ENCODE measurements around the gene RPS16. TPM values are rescaled to one million over a fixed set of nuclear protein-coding genes. Genes with fewer than 3 reads are reported as not detected.

RPS16 gene
- total and polyA plus RNA-seq, 2 of the 13 experiments (the other 11 are each of a cell fraction or from before 2014, with no cell fraction given), result 488 to 2,583 TPM

DNA sequence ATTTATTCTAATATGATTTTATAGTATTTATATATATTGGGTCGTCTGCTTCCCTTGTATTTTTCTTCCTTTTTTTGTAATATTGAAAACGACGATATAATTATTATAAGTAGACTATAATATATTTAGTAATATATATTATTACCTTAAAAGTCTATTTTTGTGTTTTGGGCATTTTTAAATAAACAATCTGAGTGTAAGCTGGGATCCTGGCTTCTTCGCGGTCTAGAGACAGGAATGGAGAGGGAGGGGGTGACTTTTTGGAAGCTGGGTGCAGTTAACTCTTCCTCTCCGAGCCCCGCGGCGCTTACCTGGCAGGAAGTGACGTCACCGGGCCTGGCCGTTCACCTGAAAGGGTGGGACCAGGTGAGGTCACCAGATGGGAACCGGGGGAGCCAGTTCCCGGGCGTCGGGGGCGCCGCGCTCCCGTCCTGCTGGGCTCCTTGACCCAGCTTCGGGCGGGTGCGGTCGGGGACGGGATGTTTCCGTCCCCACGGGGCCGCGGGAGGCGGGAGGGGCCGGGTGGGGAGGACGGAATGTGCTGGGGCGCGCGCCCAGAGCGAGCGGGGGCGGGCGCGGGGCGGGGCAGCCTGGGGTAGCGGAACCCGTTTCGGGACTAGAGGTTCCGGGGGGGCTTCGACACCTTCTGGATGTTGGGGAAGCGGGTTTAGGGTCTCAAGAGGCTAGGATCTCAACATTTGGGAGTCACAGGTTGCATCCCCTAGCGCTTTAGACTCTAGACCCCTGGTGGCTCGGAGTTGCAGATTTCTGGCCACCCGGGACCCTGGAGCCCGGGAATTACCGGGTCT, 26.3 kb downstream of the RPS16 start (continued):
- no peak for TF ChIP-seq AHDC1 (CRISPR knock-in tag; IDR thresholded peaks at IDR 0.05; ENCODE audit: borderline replicate concordance)
- no peak for TF ChIP-seq ZNF18 (CRISPR knock-in tag; IDR thresholded peaks at IDR 0.05; ENCODE audit: insufficient replicate concordance)
- no peak for TF ChIP-seq ZNF629 (CRISPR knock-in tag; conservative IDR thresholded peaks at IDR 0.05)
- no peak for TF ChIP-seq HMG20A (CRISPR knock-in tag; IDR thresholded peaks at IDR 0.05; ENCODE audit: borderline replicate concordance)
- no peak for TF ChIP-seq ZNF207 (IDR thresholded peaks at IDR 0.05; ENCODE audit: borderline replicate concordance)
- TF ChIP-seq, protein P1, sequence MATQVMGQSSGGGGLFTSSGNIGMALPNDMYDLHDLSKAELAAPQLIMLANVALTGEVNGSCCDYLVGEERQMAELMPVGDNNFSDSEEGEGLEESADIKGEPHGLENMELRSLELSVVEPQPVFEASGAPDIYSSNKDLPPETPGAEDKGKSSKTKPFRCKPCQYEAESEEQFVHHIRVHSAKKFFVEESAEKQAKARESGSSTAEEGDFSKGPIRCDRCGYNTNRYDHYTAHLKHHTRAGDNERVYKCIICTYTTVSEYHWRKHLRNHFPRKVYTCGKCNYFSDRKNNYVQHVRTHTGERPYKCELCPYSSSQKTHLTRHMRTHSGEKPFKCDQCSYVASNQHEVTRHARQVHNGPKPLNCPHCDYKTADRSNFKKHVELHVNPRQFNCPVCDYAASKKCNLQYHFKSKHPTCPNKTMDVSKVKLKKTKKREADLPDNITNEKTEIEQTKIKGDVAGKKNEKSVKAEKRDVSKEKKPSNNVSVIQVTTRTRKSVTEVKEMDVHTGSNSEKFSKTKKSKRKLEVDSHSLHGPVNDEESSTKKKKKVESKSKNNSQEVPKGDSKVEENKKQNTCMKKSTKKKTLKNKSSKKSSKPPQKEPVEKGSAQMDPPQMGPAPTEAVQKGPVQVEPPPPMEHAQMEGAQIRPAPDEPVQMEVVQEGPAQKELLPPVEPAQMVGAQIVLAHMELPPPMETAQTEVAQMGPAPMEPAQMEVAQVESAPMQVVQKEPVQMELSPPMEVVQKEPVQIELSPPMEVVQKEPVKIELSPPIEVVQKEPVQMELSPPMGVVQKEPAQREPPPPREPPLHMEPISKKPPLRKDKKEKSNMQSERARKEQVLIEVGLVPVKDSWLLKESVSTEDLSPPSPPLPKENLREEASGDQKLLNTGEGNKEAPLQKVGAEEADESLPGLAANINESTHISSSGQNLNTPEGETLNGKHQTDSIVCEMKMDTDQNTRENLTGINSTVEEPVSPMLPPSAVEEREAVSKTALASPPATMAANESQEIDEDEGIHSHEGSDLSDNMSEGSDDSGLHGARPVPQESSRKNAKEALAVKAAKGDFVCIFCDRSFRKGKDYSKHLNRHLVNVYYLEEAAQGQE (IDR thresholded peaks at IDR 0.05; ENCODE audit: borderline replicate concordance in 1 of 2, low read depth in 1 of 2, low read length in 2 of 2), result no peak
- TF ChIP-seq ZFP62 (CRISPR knock-in tag; IDR thresholded peaks at IDR 0.05), result no peak
- TF ChIP-seq ZNF605 (CRISPR knock-in tag; IDR thresholded peaks at IDR 0.05), result 0 out of 2 replicates have a peak, but pooled peaks have one; percentile 53
- TF ChIP-seq ZSCAN31 (CRISPR knock-in tag; IDR thresholded peaks at IDR 0.05; ENCODE audit: low read depth), result no peak
- TF ChIP-seq FOSL2 (CRISPR knock-in tag; IDR thresholded peaks at IDR 0.05), result peak; percentile 61
- TF ChIP-seq, protein P2, sequence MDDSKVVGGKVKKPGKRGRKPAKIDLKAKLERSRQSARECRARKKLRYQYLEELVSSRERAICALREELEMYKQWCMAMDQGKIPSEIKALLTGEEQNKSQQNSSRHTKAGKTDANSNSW (CRISPR knock-in tag; IDR thresholded peaks at IDR 0.05; ENCODE audit: borderline replicate concordance), result 0 out of 2 replicates have a peak, but pooled peaks have one; percentile 53
- no peak for TF ChIP-seq KAT8 (CRISPR knock-in tag; IDR thresholded peaks at IDR 0.05)
- TF ChIP-seq HNRNPH1 (optimal IDR thresholded peaks at IDR 0.05; ENCODE audit: low read depth, low read length), result no peak
- TF ChIP-seq, protein P3, sequence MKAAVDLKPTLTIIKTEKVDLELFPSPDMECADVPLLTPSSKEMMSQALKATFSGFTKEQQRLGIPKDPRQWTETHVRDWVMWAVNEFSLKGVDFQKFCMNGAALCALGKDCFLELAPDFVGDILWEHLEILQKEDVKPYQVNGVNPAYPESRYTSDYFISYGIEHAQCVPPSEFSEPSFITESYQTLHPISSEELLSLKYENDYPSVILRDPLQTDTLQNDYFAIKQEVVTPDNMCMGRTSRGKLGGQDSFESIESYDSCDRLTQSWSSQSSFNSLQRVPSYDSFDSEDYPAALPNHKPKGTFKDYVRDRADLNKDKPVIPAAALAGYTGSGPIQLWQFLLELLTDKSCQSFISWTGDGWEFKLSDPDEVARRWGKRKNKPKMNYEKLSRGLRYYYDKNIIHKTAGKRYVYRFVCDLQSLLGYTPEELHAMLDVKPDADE (CRISPR knock-in tag; IDR thresholded peaks at IDR 0.05), result no peak
- no peak for TF ChIP-seq LBX2 (CRISPR knock-in tag; IDR thresholded peaks at IDR 0.05; ENCODE audit: borderline replicate concordance)

Measured in HepG2 (cell line).